GM18861 (cell line): Measurements from ENCODE around the gene GPR35.
A peak's percentile ranks its signal among the peaks of the same experiment; 100 is the strongest.

Source experiments
- ATAC-seq: cut with Tn5 transposase; IDR thresholded peaks from one replicate; pipeline ENCODE4 v1.9.1; 2021; ENCODE audit not compliant: unreplicated experiment

GPR35 gene

GRCh38 chr2:240624950-240625621 is at the start of gene GPR35:
Gene GPR35, plus strand, starts transcription at chr2:240625480. Its CDS starts 4,473 bp downstream, at chr2:240629953.
- ATAC-seq, result no peak

- no peak for ATAC-seq
These were observed 49.2 kb upstream of the GPR35 start for GRCh38 chr2:240576036-240576435.

- ATAC-seq, result no peak
These were observed 48.7 kb upstream of the GPR35 start for GRCh38 chr2:240576436-240577205.

GRCh38 chr2:240577281-240578109 is 47.8 kb upstream of the GPR35 start:
- no peak for ATAC-seq

GRCh38 chr2:240578110-240578450 is 47.2 kb upstream of the GPR35 start:
- no peak for ATAC-seq

GRCh38 chr2:240578488-240578887 is 46.8 kb upstream of the GPR35 start:
- no peak for ATAC-seq

- ATAC-seq, result no peak
These were observed 46.1 kb upstream of the GPR35 start for GRCh38 chr2:240579071-240579762.

GRCh38 chr2:240579771-240580614 is 45.3 kb upstream of the GPR35 start:
- ATAC-seq, result no peak

GRCh38 chr2:240581811-240582210 is 43.5 kb upstream of the GPR35 start:
- no peak for ATAC-seq

GRCh38 chr2:240582781-240583180 is 42.5 kb upstream of the GPR35 start:
- no peak for ATAC-seq

- no peak for ATAC-seq
These were observed 41.5 kb upstream of the GPR35 start for GRCh38 chr2:240583774-240584173.

GRCh38 chr2:240584486-240585031 is 40.7 kb upstream of the GPR35 start:
- ATAC-seq, result peak; percentile 67

GRCh38 chr2:240585101-240585500 is 40.2 kb upstream of the GPR35 start:
- peak; percentile 19 for ATAC-seq

- ATAC-seq, result no peak
These were observed 39.5 kb upstream of the GPR35 start for GRCh38 chr2:240585681-240586197.

GRCh38 chr2:240586198-240586918 is 38.9 kb upstream of the GPR35 start, which contains the start of gene CAPN10:
Gene CAPN10, plus strand, starts transcription at chr2:240586734. Its CDS starts 178 bp downstream, at chr2:240586912.
- peak; percentile 53 for ATAC-seq

- ATAC-seq, result no peak
These were observed 38.1 kb upstream of the GPR35 start for GRCh38 chr2:240586919-240587800.

- no peak for ATAC-seq
These were observed 37.1 kb upstream of the GPR35 start for GRCh38 chr2:240588006-240588655.
